HEK293 (cell line): Measurements from ENCODE around the gene PLEKHA5.

ENCODE experiments used
- CTCF ChIA-PET: fragments of 350-600 bp; formaldehyde crosslinking; extraction: SDS; loops from one replicate; lab custom pipeline; 2021; ENCODE audit warnings: antibody characterized with exemption; lab: Yijun Ruan, JAX
- POLR2A ChIA-PET: fragments of 300-600 bp; formaldehyde crosslinking; extraction: SDS; loops from one replicate; lab custom pipeline; 2020; ENCODE audit warnings: antibody characterized with exemption, inconsistent platforms; lab: Yijun Ruan, JAX
- H3K27ac ChIP-seq: fragments of 200-500 bp; sonication (Bioruptor generic); 2 replicates; pipeline ENCODE4 v1.5.1; 2014; ENCODE audit warnings: low read depth, low read length, control low read depth, inconsistent platforms; ENCODE audit errors: extremely low read depth
- H3K36me3 ChIP-seq, 2 experiments: fragments of 200-500 bp in 1 of 2; sonication (Bioruptor generic) in 1 of 2; 1 replicate in 1 of 2; 2 replicates in 1 of 2; pipeline ENCODE4 v1.5.1; 2014 to 2017; ENCODE audit warnings: inconsistent platforms in 2 of 2, low read length in 2 of 2; ENCODE audit not compliant: control insufficient read depth in 2 of 2, insufficient read depth in 1 of 2
- H3K4me1 ChIP-seq: fragments of 200-500 bp; sonication (Bioruptor generic); 2 replicates; pipeline ENCODE4 v1.5.1; 2014; ENCODE audit warnings: mild to moderate bottlenecking, low read length, inconsistent platforms; ENCODE audit not compliant: control insufficient read depth, insufficient read depth
- H3K4me3 ChIP-seq: 2 replicates; pipeline ENCODE4 v1.5.1; 2011; ENCODE audit warnings: low read depth, mild to moderate bottlenecking, control low read depth, low read length, moderate library complexity
- H3K9me3 ChIP-seq: fragments of 200-500 bp; sonication (Bioruptor generic); 2 replicates; pipeline ENCODE4 v1.5.1; 2014; ENCODE audit warnings: low read depth, low read length, inconsistent platforms; ENCODE audit not compliant: control insufficient read depth, insufficient read depth
- GFI1B ChIP-seq: fragments of 450-650 bp; formaldehyde crosslinking; IDR thresholded peaks from 2 replicates; pipeline ENCODE4 v1.5.1; 2016; ENCODE audit warnings: missing biosample characterization, missing genetic modification characterization
- HOXA7 ChIP-seq: sonication (generic); formaldehyde crosslinking; IDR thresholded peaks from 2 replicates; pipeline ENCODE4 v1.8.1; 2022; ENCODE audit warnings: missing genetic modification reagents, borderline replicate concordance
- SCRT2 ChIP-seq: fragments of 450-650 bp; formaldehyde crosslinking; IDR thresholded peaks from 2 replicates; pipeline ENCODE4 v1.5.1; 2016; ENCODE audit warnings: missing biosample characterization, missing genetic modification characterization
- SETDB1 ChIP-seq: IDR thresholded peaks from one replicate; pipeline ENCODE4 v1.6.1; 2017; ENCODE audit warnings: mild to moderate bottlenecking, low read length, moderate library complexity, mixed read lengths; ENCODE audit not compliant: insufficient read length
- SP3 ChIP-seq: fragments of 450-650 bp; formaldehyde crosslinking; IDR thresholded peaks from 2 replicates; pipeline ENCODE4 v1.5.1; 2016; ENCODE audit warnings: missing biosample characterization, missing genetic modification characterization
- TRIM28 ChIP-seq: IDR thresholded peaks from 2 replicates; pipeline ENCODE4 v1.6.1; 2011; ENCODE audit warnings: low read length, control low read depth, borderline replicate concordance
- TSHZ1 ChIP-seq: fragments of 450-650 bp; formaldehyde crosslinking; IDR thresholded peaks from 2 replicates; pipeline ENCODE4 v1.5.1; 2016; ENCODE audit warnings: missing biosample characterization, missing genetic modification characterization, borderline replicate concordance
- WT1 ChIP-seq: fragments of 450-650 bp; formaldehyde crosslinking; IDR thresholded peaks from 2 replicates; pipeline ENCODE4 v1.5.1; 2016; ENCODE audit warnings: missing biosample characterization, missing genetic modification characterization
- ZNF132 ChIP-seq: fragments of 450-650 bp; formaldehyde crosslinking; IDR thresholded peaks from 2 replicates; pipeline ENCODE4 v1.5.1; 2017; ENCODE audit warnings: missing biosample characterization, missing genetic modification characterization, borderline replicate concordance
- ZNF146 ChIP-seq: fragments of 450-650 bp; formaldehyde crosslinking; IDR thresholded peaks from 2 replicates; pipeline ENCODE4 v1.5.1; 2016; ENCODE audit warnings: missing biosample characterization, missing genetic modification characterization
- ZNF341 ChIP-seq: fragments of 450-650 bp; formaldehyde crosslinking; IDR thresholded peaks from 2 replicates; pipeline ENCODE4; 2016; ENCODE audit warnings: low read depth, missing biosample characterization, missing genetic modification characterization
- ZNF423 ChIP-seq: fragments of 450-650 bp; formaldehyde crosslinking; IDR thresholded peaks from 2 replicates; pipeline ENCODE4 v1.5.1; 2016; ENCODE audit warnings: missing biosample characterization, missing genetic modification characterization
- ZNF433 ChIP-seq: fragments of 450-650 bp; formaldehyde crosslinking; IDR thresholded peaks from 2 replicates; pipeline ENCODE4 v1.5.1; 2016; ENCODE audit warnings: missing biosample characterization, missing genetic modification characterization, low read depth
- ZNF473 ChIP-seq: fragments of 450-650 bp; formaldehyde crosslinking; IDR thresholded peaks from 2 replicates; pipeline ENCODE4 v1.5.1; 2017; ENCODE audit warnings: missing biosample characterization, missing genetic modification characterization
- ZNF510 ChIP-seq: fragments of 450-650 bp; formaldehyde crosslinking; IDR thresholded peaks from 2 replicates; pipeline ENCODE4 v1.5.1; 2018; ENCODE audit warnings: mild to moderate bottlenecking, missing genetic modification characterization, missing biosample characterization; ENCODE audit not compliant: insufficient replicate concordance
- ZNF677 ChIP-seq: fragments of 450-650 bp; IDR thresholded peaks from 2 replicates; pipeline ENCODE4 v1.5.0; 2018; ENCODE audit warnings: missing biosample characterization, mild to moderate bottlenecking, missing genetic modification characterization, moderate library complexity
- ZNF792 ChIP-seq: fragments of 450-650 bp; formaldehyde crosslinking; IDR thresholded peaks from 2 replicates; pipeline ENCODE4 v1.5.1; 2016; ENCODE audit warnings: missing biosample characterization, missing genetic modification characterization
- ZSCAN23 ChIP-seq: fragments of 450-650 bp; formaldehyde crosslinking; IDR thresholded peaks from 2 replicates; pipeline ENCODE4 v1.5.1; 2016; ENCODE audit warnings: missing biosample characterization, missing genetic modification characterization
- TF ChIP-seq, protein P1 (sequence below): fragments of 450-650 bp; formaldehyde crosslinking; IDR thresholded peaks from 2 replicates; pipeline ENCODE4 v1.5.1; 2016; ENCODE audit warnings: missing biosample characterization, missing genetic modification characterization
- TF ChIP-seq, protein P2 (sequence below): fragments of 450-650 bp; formaldehyde crosslinking; conservative IDR thresholded peaks from 2 replicates; pipeline ENCODE4 v1.5.1; 2016; ENCODE audit warnings: low read depth, missing biosample characterization, missing genetic modification characterization

PLEKHA5 gene

DNA sequence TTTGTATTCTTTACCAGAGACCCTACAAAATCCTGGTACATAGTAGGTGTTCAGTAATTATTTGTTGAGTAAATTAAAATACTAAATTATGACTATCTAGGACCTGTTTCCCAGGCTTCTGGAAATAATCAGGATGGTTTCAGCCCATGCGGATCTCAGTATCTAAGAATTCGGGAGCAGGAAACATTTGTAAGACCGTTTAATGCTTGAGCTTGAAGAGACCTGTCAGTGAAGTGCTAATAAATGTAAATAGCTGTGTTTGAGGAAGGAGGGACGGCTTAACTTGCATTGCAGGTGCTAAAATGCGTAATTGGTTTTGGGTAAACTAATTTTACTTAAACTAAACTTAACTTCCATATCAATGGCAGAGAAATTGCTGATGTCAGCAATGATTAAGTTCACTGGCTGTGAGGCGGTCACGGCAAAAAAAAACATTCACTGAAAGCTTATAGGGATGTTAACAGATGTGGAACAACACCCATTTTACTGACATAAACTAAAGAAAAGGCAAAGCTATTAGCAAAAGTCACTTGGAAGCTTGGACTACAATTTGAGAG is 281.2 kb downstream of the PLEKHA5 start:
- Histone ChIP-seq H3K36me3 (no peaks in the 10 kb centered on the region), H3K4me3 (no peak overlapping the region), H3K4me1 (no peaks in the 10 kb centered on the region), H3K9me3 (no peaks in the 10 kb centered on the region), H3K27ac (no peak overlapping the region)
- no peak for TF ChIP-seq ZNF433 (tag by site-specific recombination)
- TF ChIP-seq TRIM28, result peak; percentile 88
- no peak for TF ChIP-seq ZSCAN23
- ChIA-PET POLR2A (no interaction called here), CTCF (interaction anchor here (0.6 kb wide), 3 partner anchors 122 to 1192 kb away, joined by 3 to 4 read pairs (median 3); no protein-coding TSS in a partner anchor)

GRCh38 chr12:19411234-19412204 is 282.0 kb downstream of the PLEKHA5 start:
- no peaks in the 10 kb centered on the region for H3K4me1 ChIP-seq
- ChIA-PET POLR2A (no interaction called here), CTCF (interaction anchor here (0.6 kb wide), 3 partner anchors 16 to 1191 kb away, joined by 3 to 4 read pairs (median 3); no protein-coding TSS in a partner anchor)
- TF ChIP-seq ZNF132 (no peak), SETDB1 (peak; percentile 87), ZNF677 (no peak)
- no peaks in the 10 kb centered on the region for H3K9me3 ChIP-seq
- H3K36me3 ChIP-seq, result no peaks in the 10 kb centered on the region
- no peak overlapping the region for H3K4me3 ChIP-seq
- H3K27ac ChIP-seq, result no peak overlapping the region

- Histone ChIP-seq H3K9me3 (no peaks in the 10 kb centered on the region), H3K4me1 (no peaks in the 10 kb centered on the region), H3K36me3 (no peaks in the 10 kb centered on the region), H3K27ac (no peak overlapping the region), H3K4me3 (no peak overlapping the region)
- no peak for TF ChIP-seq ZNF473 (tag by site-specific recombination)
- TF ChIP-seq SCRT2 (tag by site-specific recombination), result no peak
- TF ChIP-seq, protein P1, sequence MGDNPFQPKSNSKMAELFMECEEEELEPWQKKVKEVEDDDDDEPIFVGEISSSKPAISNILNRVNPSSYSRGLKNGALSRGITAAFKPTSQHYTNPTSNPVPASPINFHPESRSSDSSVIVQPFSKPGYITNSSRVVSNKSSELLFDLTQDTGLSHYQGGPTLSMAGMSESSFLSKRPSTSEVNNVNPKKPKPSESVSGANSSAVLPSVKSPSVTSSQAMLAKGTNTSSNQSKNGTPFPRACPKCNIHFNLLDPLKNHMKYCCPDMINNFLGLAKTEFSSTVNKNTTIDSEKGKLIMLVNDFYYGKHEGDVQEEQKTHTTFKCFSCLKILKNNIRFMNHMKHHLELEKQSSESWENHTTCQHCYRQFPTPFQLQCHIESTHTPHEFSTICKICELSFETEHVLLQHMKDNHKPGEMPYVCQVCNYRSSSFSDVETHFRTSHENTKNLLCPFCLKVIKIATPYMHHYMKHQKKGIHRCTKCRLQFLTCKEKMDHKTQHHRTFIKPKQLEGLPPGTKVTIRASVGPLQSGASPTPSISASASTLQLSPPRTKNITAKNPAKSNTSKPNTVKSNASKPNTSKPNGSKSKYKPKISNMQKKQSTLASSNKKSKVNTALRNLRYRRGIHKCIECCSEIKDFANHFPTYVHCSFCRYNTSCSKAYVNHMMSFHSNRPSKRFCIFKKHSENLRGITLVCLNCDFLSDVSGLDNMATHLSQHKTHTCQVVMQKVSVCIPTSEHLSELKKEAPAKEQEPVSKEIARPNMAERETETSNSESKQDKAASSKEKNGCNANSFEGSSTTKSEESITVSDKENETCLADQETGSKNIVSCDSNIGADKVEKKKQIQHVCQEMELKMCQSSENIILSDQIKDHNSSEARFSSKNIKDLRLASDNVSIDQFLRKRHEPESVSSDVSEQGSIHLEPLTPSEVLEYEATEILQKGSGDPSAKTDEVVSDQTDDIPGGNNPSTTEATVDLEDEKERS (tag by site-specific recombination), result no peak
- TF ChIP-seq HOXA7 (CRISPR knock-in tag), result no peak
- no peak for TF ChIP-seq ZNF423 (tag by site-specific recombination)
- TF ChIP-seq WT1, result no peak
- TF ChIP-seq ZNF510 (tag by site-specific recombination), result no peak
- no peak for TF ChIP-seq GFI1B (tag by site-specific recombination)
- TF ChIP-seq ZNF146 (tag by site-specific recombination), result no peak
- no peak for TF ChIP-seq TSHZ1 (tag by site-specific recombination)
- TF ChIP-seq, protein P2, sequence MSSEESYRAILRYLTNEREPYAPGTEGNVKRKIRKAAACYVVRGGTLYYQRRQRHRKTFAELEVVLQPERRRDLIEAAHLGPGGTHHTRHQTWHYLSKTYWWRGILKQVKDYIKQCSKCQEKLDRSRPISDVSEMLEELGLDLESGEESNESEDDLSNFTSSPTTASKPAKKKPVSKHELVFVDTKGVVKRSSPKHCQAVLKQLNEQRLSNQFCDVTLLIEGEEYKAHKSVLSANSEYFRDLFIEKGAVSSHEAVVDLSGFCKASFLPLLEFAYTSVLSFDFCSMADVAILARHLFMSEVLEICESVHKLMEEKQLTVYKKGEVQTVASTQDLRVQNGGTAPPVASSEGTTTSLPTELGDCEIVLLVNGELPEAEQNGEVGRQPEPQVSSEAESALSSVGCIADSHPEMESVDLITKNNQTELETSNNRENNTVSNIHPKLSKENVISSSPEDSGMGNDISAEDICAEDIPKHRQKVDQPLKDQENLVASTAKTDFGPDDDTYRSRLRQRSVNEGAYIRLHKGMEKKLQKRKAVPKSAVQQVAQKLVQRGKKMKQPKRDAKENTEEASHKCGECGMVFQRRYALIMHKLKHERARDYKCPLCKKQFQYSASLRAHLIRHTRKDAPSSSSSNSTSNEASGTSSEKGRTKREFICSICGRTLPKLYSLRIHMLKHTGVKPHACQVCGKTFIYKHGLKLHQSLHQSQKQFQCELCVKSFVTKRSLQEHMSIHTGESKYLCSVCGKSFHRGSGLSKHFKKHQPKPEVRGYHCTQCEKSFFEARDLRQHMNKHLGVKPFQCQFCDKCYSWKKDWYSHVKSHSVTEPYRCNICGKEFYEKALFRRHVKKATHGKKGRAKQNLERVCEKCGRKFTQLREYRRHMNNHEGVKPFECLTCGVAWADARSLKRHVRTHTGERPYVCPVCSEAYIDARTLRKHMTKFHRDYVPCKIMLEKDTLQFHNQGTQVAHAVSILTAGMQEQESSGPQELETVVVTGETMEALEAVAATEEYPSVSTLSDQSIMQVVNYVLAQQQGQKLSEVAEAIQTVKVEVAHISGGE, result no peak
- TF ChIP-seq SP3 (tag by site-specific recombination), result no peak
- no peak for TF ChIP-seq ZNF341
- no peak for TF ChIP-seq ZNF792
- ChIA-PET CTCF (no interaction called here), POLR2A (no interaction called here)
Observed at GRCh38 chr12:19412844-19413243, 283.3 kb downstream of the PLEKHA5 start.
